HepG2 (cell line): ENCODE measurements around the gene TRIP6. TPM values are rescaled to one million over a fixed set of nuclear protein-coding genes. Genes with fewer than 3 reads are reported as not detected.

Source experiments
- CBFB ChIP-seq: sonication (generic); formaldehyde crosslinking; IDR thresholded peaks from 2 replicates; pipeline ENCODE4 v1.4.0; 2020; ENCODE audit warnings: missing genetic modification reagents
- DDIT3 ChIP-seq: sonication (generic); formaldehyde crosslinking; IDR thresholded peaks from 2 replicates; pipeline ENCODE4 v1.4.0; 2020; ENCODE audit warnings: mild to moderate bottlenecking, missing genetic modification reagents
- DRAP1 ChIP-seq: IDR thresholded peaks from 2 replicates; pipeline ENCODE4 v1.6.1; 2016; ENCODE audit warnings: missing genetic modification reagents, missing compliant biosample characterization
- FOXA1 ChIP-seq, 2 experiments: fragments of 450-650 bp in 1 of 2; sonication (generic) in 1 of 2; formaldehyde crosslinking in 1 of 2; IDR thresholded peaks; 2 replicates each; pipeline versions ENCODE4 v1.4.0 to v1.6.1; 2016 to 2020; ENCODE audit warnings: missing genetic modification reagents in 1 of 2
- HNRNPK ChIP-seq: fragments of 200-400 bp; formaldehyde crosslinking; IDR thresholded peaks from 2 replicates; pipeline ENCODE4 v1.6.1; 2018; ENCODE audit warnings: low read length, low read depth, moderate library complexity, mild to moderate bottlenecking; ENCODE audit not compliant: poor library complexity, severe bottlenecking
- KDM1A ChIP-seq: IDR thresholded peaks from 2 replicates; pipeline ENCODE4 v1.6.1; 2016; ENCODE audit warnings: missing compliant biosample characterization
- NFYC ChIP-seq: IDR thresholded peaks from 2 replicates; pipeline ENCODE4 v1.6.1; 2016; ENCODE audit warnings: missing genetic modification reagents, missing compliant biosample characterization
- RFX5 ChIP-seq: IDR thresholded peaks from 2 replicates; pipeline ENCODE4 v1.6.1; 2011; ENCODE audit warnings: low read depth, low read length, improper control_type of control experiment
- SNAPC4 ChIP-seq: sonication (generic); formaldehyde crosslinking; IDR thresholded peaks from 2 replicates; pipeline ENCODE4 v1.4.0; 2020; ENCODE audit warnings: mild to moderate bottlenecking, missing genetic modification reagents
- STAG1 ChIP-seq: sonication (generic); formaldehyde crosslinking; IDR thresholded peaks from 2 replicates; pipeline ENCODE4 v1.4.0; 2020; ENCODE audit warnings: missing genetic modification reagents
- TCF7L2 ChIP-seq: IDR thresholded peaks from 2 replicates; pipeline ENCODE4 v1.6.1; 2011; ENCODE audit warnings: mild to moderate bottlenecking, low read depth, low read length, moderate library complexity
- TOPORS ChIP-seq: sonication (generic); formaldehyde crosslinking; IDR thresholded peaks from 2 replicates; pipeline ENCODE4 v1.8.0; 2023; ENCODE audit warnings: mild to moderate bottlenecking, missing genetic modification reagents
- ZBTB20 ChIP-seq: sonication (generic); formaldehyde crosslinking; IDR thresholded peaks from 2 replicates; pipeline ENCODE4 v1.8.1; 2023; ENCODE audit warnings: missing genetic modification reagents, low read depth, mild to moderate bottlenecking, borderline replicate concordance
- ZNF337 ChIP-seq: sonication (generic); formaldehyde crosslinking; IDR thresholded peaks from 2 replicates; pipeline ENCODE4 v1.5.1; 2020; ENCODE audit warnings: missing genetic modification reagents, low read depth, mild to moderate bottlenecking, borderline replicate concordance
- ZNF530 ChIP-seq: sonication (generic); formaldehyde crosslinking; IDR thresholded peaks from 2 replicates; pipeline ENCODE4 v1.5.0; 2020; ENCODE audit warnings: low read depth, mild to moderate bottlenecking, missing genetic modification reagents
- ZNF605 ChIP-seq: sonication (generic); formaldehyde crosslinking; IDR thresholded peaks from 2 replicates; pipeline ENCODE4 v1.8.0; 2022; ENCODE audit warnings: mild to moderate bottlenecking, missing genetic modification reagents
- ZNF614 ChIP-seq: IDR thresholded peaks from 2 replicates; pipeline ENCODE4 v1.6.1; 2018; ENCODE audit warnings: missing biosample characterization, missing genetic modification reagents, inconsistent platforms, borderline replicate concordance
- ZNF746 ChIP-seq: sonication (generic); formaldehyde crosslinking; IDR thresholded peaks from 2 replicates; pipeline ENCODE4 v1.8.0; 2022; ENCODE audit warnings: mild to moderate bottlenecking, missing genetic modification reagents
- polyA plus RNA-seq, 8 experiments: library from polyadenylated mRNA; depleted of rRNA in 3 of 8; stranded (reverse) in 7 of 8; unstranded in 1 of 8; fragments of >200 nt; fragmentation: Illumina TruSeq in 4 of 8; extraction: Trizol in 4 of 8; gene quantifications; 2 replicates each; pipeline versions ENCODE4 v1.2.1 to v1.2.3, GENCODE V29; 2011 to 2016; ENCODE audit warnings: low read depth in 4 of 8, missing spikeins in 1 of 8, mixed read lengths in 1 of 8; ENCODE audit not compliant: insufficient read depth in 1 of 8
- total RNA-seq, 5 experiments: library from RNA; depleted of rRNA; stranded (reverse); fragments of >200 nt; fragmentation: Illumina TruSeq; extraction: Trizol; gene quantifications; 2 replicates each; pipeline ENCODE4 v1.2.3, GENCODE V29; 2016; ENCODE audit warnings: low read depth in 1 of 5
- TF ChIP-seq, protein P1 (sequence below): sonication (generic); formaldehyde crosslinking; IDR thresholded peaks from 2 replicates; pipeline ENCODE4 v1.9.0; 2021; ENCODE audit warnings: missing genetic modification reagents, borderline replicate concordance
- TF ChIP-seq, protein P2 (sequence below): sonication (generic); formaldehyde crosslinking; IDR thresholded peaks from 2 replicates; pipeline ENCODE4 v1.8.0; 2022; ENCODE audit warnings: missing genetic modification reagents, mild to moderate bottlenecking, borderline replicate concordance

Gene TRIP6
- total and polyA plus RNA-seq, 2 of the 13 experiments (the other 11 are each of a cell fraction or from before 2014, with no cell fraction given), result 0.34 to 0.38 TPM

DNA sequence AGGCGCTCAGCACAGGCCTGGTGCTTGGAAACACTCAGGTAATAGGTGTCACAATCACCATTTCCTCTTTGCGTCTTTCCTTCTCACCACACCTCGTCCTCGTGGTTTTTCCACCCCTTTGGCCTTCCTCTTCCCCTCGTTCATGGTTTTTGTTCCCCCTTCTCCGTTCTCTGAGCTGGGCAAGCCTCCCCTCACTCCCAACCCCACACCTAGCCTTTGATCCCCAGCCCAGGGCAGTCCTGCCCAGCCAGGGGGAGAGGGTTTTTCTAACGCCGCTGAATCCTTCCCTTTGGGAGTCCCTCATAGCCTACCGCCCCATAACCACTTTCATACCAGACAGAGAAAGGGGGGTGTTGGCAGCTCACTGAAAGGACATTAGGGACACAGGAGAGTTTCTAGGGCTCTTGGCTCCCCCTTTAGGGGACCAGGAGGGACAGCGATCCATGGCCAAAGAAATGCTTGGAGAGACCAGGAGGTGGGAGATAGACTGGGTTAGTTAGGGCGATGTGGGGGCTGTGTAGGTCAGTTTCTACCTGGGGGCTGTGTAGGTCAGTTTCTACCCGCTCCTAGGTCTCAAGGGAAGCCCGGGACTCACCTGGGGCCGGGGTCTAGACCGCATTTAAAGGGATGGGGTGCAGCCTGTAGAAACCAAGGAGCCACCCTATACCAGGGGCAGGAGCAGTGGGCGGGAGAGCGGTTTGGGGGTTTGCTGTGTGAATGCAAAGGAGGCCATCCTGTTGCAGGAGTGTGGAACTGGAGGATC, 41.3 kb upstream of the TRIP6 start (continued):
- TF ChIP-seq CBFB (CRISPR knock-in tag), result no peak
- TF ChIP-seq TOPORS (CRISPR knock-in tag), result no peak
- TF ChIP-seq TCF7L2, result no peak
- TF ChIP-seq ZNF614, result no peak
- TF ChIP-seq HNRNPK, result no peak
- TF ChIP-seq ZNF337 (CRISPR knock-in tag), result no peak
- no peak for TF ChIP-seq ZNF530
- TF ChIP-seq NFYC (CRISPR knock-in tag), result no peak
- TF ChIP-seq DRAP1 (CRISPR knock-in tag), result no peak
- TF ChIP-seq STAG1 (CRISPR knock-in tag), result peak; percentile 52
- no peak for TF ChIP-seq ZBTB20 (CRISPR knock-in tag)
- TF ChIP-seq ZNF746, result no peak
- no peak for TF ChIP-seq KDM1A (CRISPR knock-in tag)
- no peak for TF ChIP-seq RFX5
- no peak for TF ChIP-seq SNAPC4 (CRISPR knock-in tag)
- TF ChIP-seq ZNF605 (CRISPR knock-in tag), result no peak
- TF ChIP-seq, protein P1, sequence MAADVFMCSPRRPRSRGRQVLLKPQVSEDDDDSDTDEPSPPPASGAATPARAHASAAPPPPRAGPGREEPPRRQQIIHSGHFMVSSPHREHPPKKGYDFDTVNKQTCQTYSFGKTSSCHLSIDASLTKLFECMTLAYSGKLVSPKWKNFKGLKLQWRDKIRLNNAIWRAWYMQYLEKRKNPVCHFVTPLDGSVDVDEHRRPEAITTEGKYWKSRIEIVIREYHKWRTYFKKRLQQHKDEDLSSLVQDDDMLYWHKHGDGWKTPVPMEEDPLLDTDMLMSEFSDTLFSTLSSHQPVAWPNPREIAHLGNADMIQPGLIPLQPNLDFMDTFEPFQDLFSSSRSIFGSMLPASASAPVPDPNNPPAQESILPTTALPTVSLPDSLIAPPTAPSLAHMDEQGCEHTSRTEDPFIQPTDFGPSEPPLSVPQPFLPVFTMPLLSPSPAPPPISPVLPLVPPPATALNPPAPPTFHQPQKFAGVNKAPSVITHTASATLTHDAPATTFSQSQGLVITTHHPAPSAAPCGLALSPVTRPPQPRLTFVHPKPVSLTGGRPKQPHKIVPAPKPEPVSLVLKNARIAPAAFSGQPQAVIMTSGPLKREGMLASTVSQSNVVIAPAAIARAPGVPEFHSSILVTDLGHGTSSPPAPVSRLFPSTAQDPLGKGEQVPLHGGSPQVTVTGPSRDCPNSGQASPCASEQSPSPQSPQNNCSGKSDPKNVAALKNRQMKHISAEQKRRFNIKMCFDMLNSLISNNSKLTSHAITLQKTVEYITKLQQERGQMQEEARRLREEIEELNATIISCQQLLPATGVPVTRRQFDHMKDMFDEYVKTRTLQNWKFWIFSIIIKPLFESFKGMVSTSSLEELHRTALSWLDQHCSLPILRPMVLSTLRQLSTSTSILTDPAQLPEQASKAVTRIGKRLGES (CRISPR knock-in tag), result no peak
- TF ChIP-seq FOXA1 (IDR thresholded peaks at IDR 0.05), result no peak
- TF ChIP-seq FOXA1 (CRISPR knock-in tag; IDR thresholded peaks at IDR 0.05), result no peak
- TF ChIP-seq DDIT3 (CRISPR knock-in tag), result no peak
- TF ChIP-seq, protein P2, sequence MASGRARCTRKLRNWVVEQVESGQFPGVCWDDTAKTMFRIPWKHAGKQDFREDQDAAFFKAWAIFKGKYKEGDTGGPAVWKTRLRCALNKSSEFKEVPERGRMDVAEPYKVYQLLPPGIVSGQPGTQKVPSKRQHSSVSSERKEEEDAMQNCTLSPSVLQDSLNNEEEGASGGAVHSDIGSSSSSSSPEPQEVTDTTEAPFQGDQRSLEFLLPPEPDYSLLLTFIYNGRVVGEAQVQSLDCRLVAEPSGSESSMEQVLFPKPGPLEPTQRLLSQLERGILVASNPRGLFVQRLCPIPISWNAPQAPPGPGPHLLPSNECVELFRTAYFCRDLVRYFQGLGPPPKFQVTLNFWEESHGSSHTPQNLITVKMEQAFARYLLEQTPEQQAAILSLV, result no peak
